Tibial nerve (tissue), 4 donors: ENCODE data around the gene HRNR. TPM values are rescaled to one million over a fixed set of nuclear protein-coding genes. Genes with fewer than 3 reads are reported as not detected.

Experiments
- DNase-seq, 2 donors: peaks; one replicate each; pipeline ENCODE4 v3.0.0-alpha.2; 2019; ENCODE audit warnings: low spot score in 2 of 2
- H3K27ac ChIP-seq, 4 donors: fragments of 200-600 bp; sonication (generic) in 3 of 4; one replicate each; pipeline ENCODE4 v1.5.1; 2017 to 2019; ENCODE audit warnings: mild to moderate bottlenecking in 1 of 4
- H3K27me3 ChIP-seq, 2 donors: fragments of 200-600 bp; sonication (generic) in 1 of 2; one replicate each; pipeline versions ENCODE4 v1.5.1 to v1.6.0; 2017 to 2019
- H3K36me3 ChIP-seq, 3 donors: fragments of 200-600 bp; sonication (generic); one replicate each; pipeline ENCODE4 v1.5.1; 2018 to 2019
- H3K4me1 ChIP-seq, 4 donors: fragments of 200-600 bp; sonication (generic) in 3 of 4; one replicate each; pipeline ENCODE4 v1.5.1; 2017 to 2019
- H3K4me3 ChIP-seq, 4 donors: fragments of 200-600 bp; sonication (generic) in 3 of 4; one replicate each; pipeline ENCODE4 v1.5.1; 2017 to 2019; ENCODE audit warnings: mild to moderate bottlenecking in 1 of 4, moderate library complexity in 1 of 4
- H3K9me3 ChIP-seq, 4 donors: fragments of 200-600 bp; sonication (generic) in 3 of 4; one replicate each; pipeline ENCODE4 v1.5.1; 2017 to 2019
- CTCF ChIP-seq, 5 experiments: fragments of 200-600 bp in 3 of 5; fragments of 450-650 bp in 2 of 5; sonication (generic) in 3 of 5; IDR thresholded peaks; one replicate each; pipeline ENCODE4 v1.5.1; 2016 to 2019; ENCODE audit warnings: antibody characterized with exemption in 5 of 5, mild to moderate bottlenecking in 3 of 5, moderate library complexity in 2 of 5
- EP300 ChIP-seq, 2 donors: sonication (generic); formaldehyde crosslinking; IDR thresholded peaks; one replicate each; pipeline ENCODE4 v1.6.1; 2017; ENCODE audit warnings: antibody characterized with exemption in 2 of 2, mild to moderate bottlenecking in 1 of 2
- POLR2A ChIP-seq, 2 donors: fragments of 450-650 bp; IDR thresholded peaks; one replicate each; pipeline ENCODE4 v1.6.1; 2017; ENCODE audit warnings: antibody characterized with exemption in 2 of 2, mild to moderate bottlenecking in 2 of 2, moderate library complexity in 2 of 2
- WGBS, 2 donors: methylation state at CpG; one replicate each; pipeline ENCODE4 v1.1.5; 2018; 5-methylcytosine and 5-hydroxymethylcytosine counted together
- total RNA-seq, 4 donors: library from RNA; depleted of rRNA; stranded (reverse); fragments of >200 nt; gene quantifications; one replicate each; pipeline ENCODE4 v1.1.0, GENCODE V29; 2016

The HRNR gene
- total RNA-seq, 4 donors from 2014 or later: not detected

- DNase-seq: peak; percentile 40 to 72
- Histone ChIP-seq H3K4me1 (peaks cover 0 to 24% (median 0%) of the 10 kb centered on the region in 4 donors), H3K27me3 (no peaks in the 10 kb centered on the region), H3K36me3 (no peaks in the 10 kb centered on the region), H3K9me3 (peaks cover 0 to 2% (median 0%) of the 10 kb centered on the region in 4 donors), H3K27ac (peak overlapping the region; percentile 53 to 85 (median 74)), H3K4me3 (peak overlapping the region; percentile 46 to 60 (median 50))
- WGBS, 2 donors: 26 to 28% methylated on average over 37 to 57 of the region's 62 CpGs
- TF ChIP-seq EP300 (IDR thresholded peaks at IDR 0.05): peak in 1 of 2 donors; percentile 11
- TF ChIP-seq POLR2A (IDR thresholded peaks at IDR 0.05): no peak
- TF ChIP-seq CTCF (IDR thresholded peaks at IDR 0.05): peak; percentile 72 to 84 (median 78)
Measured at GRCh38 chr1:152188673-152189591, 35.1 kb downstream of the HRNR start.

GRCh38 chr1:152186556-152187285, 37.3 kb downstream of the HRNR start:
- Histone ChIP-seq H3K27me3 (no peaks in the 10 kb centered on the region), H3K9me3 (no peaks in the 10 kb centered on the region), H3K4me3 (no peak overlapping the region), H3K36me3 (no peaks in the 10 kb centered on the region), H3K27ac (no peak overlapping the region), H3K4me1 (peaks cover 0 to 24% (median 0%) of the 10 kb centered on the region in 4 donors)
- TF ChIP-seq POLR2A (IDR thresholded peaks at IDR 0.05) (no peak), EP300 (IDR thresholded peaks at IDR 0.05) (no peak), CTCF (IDR thresholded peaks at IDR 0.05) (no peak)
- 82 to 85% methylated on average over 5 of the region's 5 CpGs for WGBS, 2 donors
- DNase-seq: no peak

GRCh38 chr1:152185544-152186391, 38.2 kb downstream of the HRNR start:
- peak in 1 of 2 donors; percentile 45 for DNase-seq
- TF ChIP-seq POLR2A (IDR thresholded peaks at IDR 0.05) (no peak), CTCF (IDR thresholded peaks at IDR 0.05) (peak; percentile 57 to 77 (median 71)), EP300 (IDR thresholded peaks at IDR 0.05) (no peak)
- H3K36me3 ChIP-seq: no peaks in the 10 kb centered on the region
- no peaks in the 10 kb centered on the region for H3K9me3 ChIP-seq
- no peaks in the 10 kb centered on the region for H3K27me3 ChIP-seq
- no peak overlapping the region for H3K27ac ChIP-seq
- 32 to 36% methylated on average over 8 of the region's 8 CpGs for WGBS, 2 donors
- H3K4me1 ChIP-seq: peaks cover 0 to 22% (median 0%) of the 10 kb centered on the region in 4 donors
- no peak overlapping the region for H3K4me3 ChIP-seq

- no peaks in the 10 kb centered on the region for H3K27me3 ChIP-seq
- no peak for TF ChIP-seq POLR2A (IDR thresholded peaks at IDR 0.05)
- no peak for TF ChIP-seq CTCF (IDR thresholded peaks at IDR 0.05)
- no peak for TF ChIP-seq EP300 (IDR thresholded peaks at IDR 0.05)
- no peak overlapping the region for H3K27ac ChIP-seq
- WGBS, 2 donors: 55 to 87% methylated on average over 2 of the region's 2 CpGs
- DNase-seq: peak in 1 of 2 donors; percentile 23
- no peak overlapping the region for H3K4me3 ChIP-seq
- no peaks in the 10 kb centered on the region for H3K36me3 ChIP-seq
- no peaks in the 10 kb centered on the region for H3K9me3 ChIP-seq
- no peaks in the 10 kb centered on the region for H3K4me1 ChIP-seq
Measured at GRCh38 chr1:152182944-152183361, 41.0 kb downstream of the HRNR start.
